Measurements from ENCODE around the gene RLN1.

- TF ChIP-seq CTCF (IDR thresholded peaks at IDR 0.05; ENCODE audit: insufficient read depth, low read depth, low read length) (no peak), EZH2 (IDR thresholded peaks at IDR 0.05; ENCODE audit: insufficient read depth, low read length) (no peak)
Measured at GRCh38 chr9:5326893-5327548, 12.7 kb downstream of the RLN1 start.

Measured in astrocyte (in vitro differentiated cells and primary cell).